Fibroblast of villous mesenchyme (primary cell): ENCODE results near the gene PPM1J. TPM values are rescaled to one million over a fixed set of nuclear protein-coding genes. Genes with fewer than 3 reads are reported as not detected.

Experiments
- DNase-seq: peaks from one replicate; pipeline ENCODE4 v3.0.0-alpha.2; 2010; ENCODE audit warnings: low read depth
- H3K4me3 ChIP-seq: 2 replicates; pipeline ENCODE4 v1.5.1; 2011; ENCODE audit warnings: low read depth, mild to moderate bottlenecking, low read length
- total RNA-seq: library from RNA; depleted of rRNA; stranded (reverse); fragments of >200 nt; gene quantifications from 2 replicates; pipeline ENCODE4 v1.2.3, GENCODE V29; 2012
- TF ChIP-seq, protein P1 (sequence below): IDR thresholded peaks from 2 replicates; pipeline ENCODE4 v1.5.1; 2012; ENCODE audit warnings: low read depth, mild to moderate bottlenecking, low read length; ENCODE audit not compliant: insufficient read depth

Gene PPM1J
- total RNA-seq, 1 donor, result 0.43 TPM

GRCh38 chr1:112718691-112719418, 3.7 kb upstream of the PPM1J start:
- H3K4me3 ChIP-seq, result no peak overlapping the region
- TF ChIP-seq, protein P1, sequence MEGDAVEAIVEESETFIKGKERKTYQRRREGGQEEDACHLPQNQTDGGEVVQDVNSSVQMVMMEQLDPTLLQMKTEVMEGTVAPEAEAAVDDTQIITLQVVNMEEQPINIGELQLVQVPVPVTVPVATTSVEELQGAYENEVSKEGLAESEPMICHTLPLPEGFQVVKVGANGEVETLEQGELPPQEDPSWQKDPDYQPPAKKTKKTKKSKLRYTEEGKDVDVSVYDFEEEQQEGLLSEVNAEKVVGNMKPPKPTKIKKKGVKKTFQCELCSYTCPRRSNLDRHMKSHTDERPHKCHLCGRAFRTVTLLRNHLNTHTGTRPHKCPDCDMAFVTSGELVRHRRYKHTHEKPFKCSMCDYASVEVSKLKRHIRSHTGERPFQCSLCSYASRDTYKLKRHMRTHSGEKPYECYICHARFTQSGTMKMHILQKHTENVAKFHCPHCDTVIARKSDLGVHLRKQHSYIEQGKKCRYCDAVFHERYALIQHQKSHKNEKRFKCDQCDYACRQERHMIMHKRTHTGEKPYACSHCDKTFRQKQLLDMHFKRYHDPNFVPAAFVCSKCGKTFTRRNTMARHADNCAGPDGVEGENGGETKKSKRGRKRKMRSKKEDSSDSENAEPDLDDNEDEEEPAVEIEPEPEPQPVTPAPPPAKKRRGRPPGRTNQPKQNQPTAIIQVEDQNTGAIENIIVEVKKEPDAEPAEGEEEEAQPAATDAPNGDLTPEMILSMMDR, result peak; percentile 85
- DNase-seq, result peak; percentile 59

DNA sequence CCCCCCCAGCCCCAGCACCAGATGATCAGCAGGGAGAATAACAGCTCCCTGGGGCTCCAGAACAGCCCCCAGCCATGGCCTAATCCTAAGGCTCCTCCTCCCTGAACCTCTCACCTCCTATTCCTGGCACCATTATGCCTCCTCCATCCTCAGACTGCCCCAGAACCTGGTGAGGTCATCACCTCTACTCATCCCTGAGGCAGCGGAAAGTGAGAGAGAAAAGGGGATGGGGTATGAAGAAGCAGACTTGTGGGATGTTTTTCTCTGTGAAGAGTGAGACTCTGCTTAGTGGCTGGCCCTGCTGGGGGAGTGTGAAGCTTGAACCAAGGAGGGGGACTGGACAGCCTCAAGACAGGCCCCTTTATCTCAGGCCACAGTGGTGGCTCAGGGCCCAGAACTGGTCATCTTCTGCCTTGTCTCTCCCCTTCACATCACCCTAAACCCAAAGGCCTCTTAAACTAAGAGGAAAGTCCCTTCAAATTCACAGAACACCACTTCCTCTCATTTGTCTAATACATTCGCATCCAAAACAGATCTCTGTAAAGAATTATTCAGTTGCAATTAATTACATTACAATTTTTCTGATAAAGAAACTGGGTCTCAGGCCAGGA, 2.2 kb upstream of the PPM1J start:
- TF ChIP-seq, protein P1, result no peak
- no peak for DNase-seq

GRCh38 chr1:112716133-112716720, 1.1 kb upstream of the PPM1J start:
- peak overlapping the region; percentile 61 for H3K4me3 ChIP-seq
- TF ChIP-seq, protein P1, result peak; percentile 98
- DNase-seq, result peak; percentile 92

More for the DNA sequence above, 2.2 kb upstream of the PPM1J start:
- H3K4me3 ChIP-seq, result no peak overlapping the region

GRCh38 chr1:112714313-112715263, 544 bp downstream of the PPM1J start:
- DNase-seq, result peak; percentile 13
- TF ChIP-seq, protein P1, result no peak
- peak overlapping the region; percentile 61 for H3K4me3 ChIP-seq

GRCh38 chr1:112713466-112714312, 1.4 kb downstream of the PPM1J start:
- TF ChIP-seq, protein P1, result no peak
- peak overlapping the region; percentile 61 for H3K4me3 ChIP-seq
- no peak for DNase-seq

- no peak for DNase-seq
- TF ChIP-seq, protein P1, result no peak
- H3K4me3 ChIP-seq, result no peak overlapping the region
These were observed 2.4 kb downstream of the PPM1J start for GRCh38 chr1:112712701-112713128.
